ENCODE data around the gene TMEM244. TPM values are rescaled to one million over a fixed set of nuclear protein-coding genes. Genes with fewer than 3 reads are reported as not detected.

The TMEM244 gene, protein sequence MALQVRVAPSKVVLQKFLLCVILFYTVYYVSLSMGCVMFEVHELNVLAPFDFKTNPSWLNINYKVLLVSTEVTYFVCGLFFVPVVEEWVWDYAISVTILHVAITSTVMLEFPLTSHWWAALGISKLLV
- total RNA-seq: 0.52 TPM

DNA sequence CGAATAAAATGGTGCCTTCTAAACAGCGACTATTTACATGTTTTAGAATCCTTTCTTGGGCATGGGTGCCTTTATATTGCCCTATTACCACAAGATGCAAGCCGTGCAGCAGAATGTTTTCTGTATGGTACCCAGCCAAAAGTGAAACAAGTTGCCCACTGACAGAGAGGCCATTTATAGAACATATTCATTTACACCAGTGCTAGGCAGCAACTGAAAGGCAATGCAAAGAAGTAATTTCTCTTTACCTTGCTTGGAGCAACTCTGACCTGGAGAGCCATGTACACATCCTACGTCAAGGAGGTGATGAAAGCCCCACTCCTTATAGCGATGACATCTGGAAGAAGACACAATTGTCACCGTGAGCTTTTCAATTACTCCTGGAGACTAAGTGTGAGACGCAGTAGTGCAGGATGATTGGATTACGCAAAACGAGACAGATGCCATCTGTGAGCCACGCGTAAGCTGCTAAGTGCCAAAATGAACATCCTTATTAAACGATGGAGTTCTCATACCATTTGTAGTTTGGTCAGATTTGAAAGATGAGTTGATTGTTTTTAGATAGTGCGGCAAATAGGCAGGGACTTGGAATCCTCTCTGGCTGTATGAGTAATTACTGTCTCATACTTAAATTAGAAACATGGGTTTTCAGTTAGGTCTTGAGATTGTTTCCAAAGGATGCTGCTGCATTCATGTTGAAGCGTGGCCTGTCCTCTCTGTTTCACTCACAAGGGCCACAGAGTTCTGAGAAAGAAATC, at the start of gene TMEM244:
Gene TMEM244, minus strand, starts transcription at position 408 of the 758 bp plus-strand sequence. Its CDS starts 127 bp downstream, at position 281.
- Histone ChIP-seq H3K4me3 (ENCODE audit: low read length) (no peak within 1 kb of the TSS), H3K9me3 (ENCODE audit: low read depth, low read length) (no peaks in the 10 kb centered on the region), H3K4me1 (ENCODE audit: insufficient read depth, low read length) (no peaks in the 10 kb centered on the region), H3K27me3 (ENCODE audit: insufficient read depth, low read length) (no peaks in the 10 kb centered on the region)

DNA sequence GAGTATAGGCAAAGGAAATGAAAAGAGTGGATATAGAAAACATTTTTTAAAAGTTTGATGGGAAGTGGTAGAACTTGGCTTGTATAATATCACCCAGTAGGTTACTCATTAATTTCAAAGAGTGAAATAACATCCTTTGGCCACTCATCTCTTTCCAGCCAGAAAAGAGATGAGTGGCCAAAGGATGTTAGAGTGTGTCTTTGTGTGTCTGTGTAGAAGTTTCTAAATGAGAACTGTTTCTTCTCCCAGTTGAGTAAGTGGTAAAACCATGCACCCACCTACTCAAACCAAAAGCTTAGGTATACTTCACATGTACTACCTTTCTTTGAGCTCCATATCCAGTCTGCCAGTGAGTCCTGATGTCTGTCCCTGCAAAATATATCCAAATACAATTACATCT, 47.7 kb upstream of the TMEM244 start:
- no peaks in the 10 kb centered on the region for H3K27me3 ChIP-seq (ENCODE audit: insufficient read depth, low read length)
- H3K4me3 ChIP-seq (ENCODE audit: low read length): no peak overlapping the region
- H3K9me3 ChIP-seq (ENCODE audit: low read depth, low read length): no peaks in the 10 kb centered on the region
- H3K4me1 ChIP-seq (ENCODE audit: insufficient read depth, low read length): peaks cover 8% of the 10 kb centered on the region

DNA sequence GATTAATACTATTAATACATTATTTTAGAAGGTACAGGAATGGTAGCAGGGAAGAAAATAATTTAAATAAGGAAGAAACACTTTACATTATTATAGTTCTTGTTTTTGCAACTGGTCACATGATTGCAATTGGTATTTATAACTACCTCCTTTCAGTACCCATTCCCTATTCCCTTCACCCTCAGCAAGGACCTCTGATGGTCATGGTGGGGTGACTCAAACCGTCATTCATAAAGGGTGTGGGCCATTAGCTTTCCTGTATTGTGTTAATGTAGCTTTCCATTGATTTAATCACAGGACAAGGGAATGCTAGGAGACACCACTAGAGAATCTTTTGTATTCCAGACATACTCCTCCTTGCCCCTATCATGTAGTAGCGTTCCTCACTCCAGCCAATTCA, 47.2 kb upstream of the TMEM244 start:
- Histone ChIP-seq H3K4me1 (ENCODE audit: insufficient read depth, low read length) (peaks cover 8% of the 10 kb centered on the region), H3K4me3 (ENCODE audit: low read length) (no peak overlapping the region), H3K9me3 (ENCODE audit: low read depth, low read length) (no peaks in the 10 kb centered on the region), H3K27me3 (ENCODE audit: insufficient read depth, low read length) (no peaks in the 10 kb centered on the region)

DNA sequence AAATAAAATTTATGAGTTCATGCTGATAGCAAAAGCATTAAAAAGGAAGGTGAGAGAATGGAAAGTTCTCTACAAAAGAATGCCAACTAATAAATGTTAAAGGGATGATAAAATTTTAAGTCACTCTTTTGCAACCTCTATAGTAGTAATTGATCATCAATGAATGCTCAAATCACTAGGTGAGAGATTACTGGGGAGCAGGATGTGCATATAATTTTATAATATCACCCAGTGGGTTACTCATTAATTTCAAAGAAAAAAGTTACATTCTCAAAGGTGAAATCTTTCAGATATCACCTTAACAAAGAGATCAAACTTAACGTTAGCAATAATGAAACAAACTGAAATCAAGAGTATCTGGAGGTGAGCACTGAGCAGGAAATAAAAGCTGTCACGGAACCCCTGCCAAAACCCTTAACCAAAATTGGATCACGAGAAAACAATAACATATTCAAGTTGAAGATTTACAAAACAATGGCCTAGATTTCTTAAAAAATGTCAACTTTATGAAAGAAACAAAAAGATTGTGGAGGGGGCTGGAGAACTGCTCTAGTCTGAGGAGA, 45.5 kb upstream of the TMEM244 start:
- Histone ChIP-seq H3K9me3 (ENCODE audit: low read depth, low read length) (no peaks in the 10 kb centered on the region), H3K27me3 (ENCODE audit: insufficient read depth, low read length) (no peaks in the 10 kb centered on the region), H3K4me1 (ENCODE audit: insufficient read depth, low read length) (peaks cover 6% of the 10 kb centered on the region), H3K4me3 (ENCODE audit: low read length) (no peak overlapping the region)

DNA sequence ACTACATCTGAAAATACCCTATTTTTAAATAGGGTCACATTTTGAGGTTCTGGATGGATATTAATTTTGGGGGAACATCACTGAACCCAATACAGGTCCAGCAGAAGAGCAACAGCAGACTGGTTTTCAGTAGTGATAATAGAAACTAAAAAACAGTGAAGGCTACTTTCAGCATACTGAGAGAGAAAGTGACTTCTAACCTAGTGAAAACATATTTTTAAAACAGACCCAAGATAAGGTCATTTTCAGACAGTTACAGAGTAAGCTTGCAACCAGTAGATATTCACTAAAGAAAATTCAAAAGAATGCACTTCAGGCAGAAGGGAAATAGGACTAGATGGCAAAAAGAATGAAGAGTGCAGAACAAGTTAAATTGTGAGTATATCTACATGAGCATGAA, 42.0 kb upstream of the TMEM244 start:
- no peak overlapping the region for H3K4me3 ChIP-seq (ENCODE audit: low read length)
- no peaks in the 10 kb centered on the region for H3K27me3 ChIP-seq (ENCODE audit: insufficient read depth, low read length)
- H3K9me3 ChIP-seq (ENCODE audit: low read depth, low read length): no peaks in the 10 kb centered on the region
- no peaks in the 10 kb centered on the region for H3K4me1 ChIP-seq (ENCODE audit: insufficient read depth, low read length)

DNA sequence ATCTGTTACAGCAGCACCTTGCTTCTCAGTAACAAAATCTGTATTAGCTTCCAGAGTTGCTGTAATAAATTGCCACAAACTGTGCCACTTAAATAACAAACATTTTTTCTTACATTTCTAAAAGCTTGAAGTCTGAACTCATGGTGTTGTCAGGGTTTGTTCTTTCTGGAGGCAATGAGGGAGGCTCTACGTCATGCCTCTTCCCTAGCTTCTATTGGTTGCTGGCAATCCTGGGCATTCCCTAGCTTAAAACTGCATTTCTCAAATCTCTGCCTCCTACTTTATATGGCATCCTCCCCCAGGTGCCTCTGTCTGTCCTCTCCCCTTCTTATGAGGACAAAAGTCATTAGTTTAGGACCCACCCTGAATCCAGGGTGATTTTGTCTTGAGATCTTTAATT, 41.6 kb upstream of the TMEM244 start:
- Histone ChIP-seq H3K4me3 (ENCODE audit: low read length) (no peak overlapping the region), H3K4me1 (ENCODE audit: insufficient read depth, low read length) (no peaks in the 10 kb centered on the region), H3K9me3 (ENCODE audit: low read depth, low read length) (no peaks in the 10 kb centered on the region), H3K27me3 (ENCODE audit: insufficient read depth, low read length) (no peaks in the 10 kb centered on the region)

DNA sequence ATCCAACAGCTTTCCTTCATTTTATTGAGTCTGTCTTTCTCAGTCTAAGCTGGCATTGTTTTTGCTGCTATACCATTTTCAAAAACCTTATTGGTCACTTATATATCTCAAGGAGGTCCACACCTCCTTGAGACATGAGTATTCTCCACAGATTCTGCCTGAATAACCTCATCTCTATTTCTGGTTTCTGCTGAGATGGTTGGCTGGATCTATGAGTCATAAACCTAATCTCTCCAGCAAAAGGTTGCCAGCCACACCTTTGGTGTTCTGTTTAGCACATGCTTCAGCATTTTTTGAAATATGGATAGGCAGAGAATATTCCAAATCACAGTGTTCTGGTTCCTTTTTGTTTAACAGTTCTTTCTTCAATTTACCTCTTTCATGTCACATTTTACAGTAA, 40.8 kb upstream of the TMEM244 start:
- Histone ChIP-seq H3K4me3 (ENCODE audit: low read length) (no peak overlapping the region), H3K4me1 (ENCODE audit: insufficient read depth, low read length) (no peaks in the 10 kb centered on the region), H3K9me3 (ENCODE audit: low read depth, low read length) (no peaks in the 10 kb centered on the region), H3K27me3 (ENCODE audit: insufficient read depth, low read length) (no peaks in the 10 kb centered on the region)

DNA sequence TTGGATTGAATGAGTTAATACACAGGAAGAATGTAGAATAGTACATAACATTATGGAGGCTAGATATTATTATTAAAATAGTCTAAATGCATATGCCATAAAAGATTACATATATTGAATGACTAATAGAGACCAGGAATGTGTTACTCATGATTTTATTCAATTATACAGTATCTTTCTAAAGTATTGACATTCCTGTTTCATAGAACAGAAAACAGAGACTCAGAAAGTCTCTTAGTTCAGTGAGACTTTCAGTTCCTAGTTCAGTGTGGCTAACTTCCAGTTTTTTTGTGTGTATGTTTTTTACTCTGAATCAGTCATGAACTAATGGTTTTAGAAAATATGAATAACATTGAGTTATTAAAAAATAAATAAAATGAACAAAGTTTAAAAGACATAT, 34.6 kb upstream of the TMEM244 start:
- no peaks in the 10 kb centered on the region for H3K27me3 ChIP-seq (ENCODE audit: insufficient read depth, low read length)
- H3K4me1 ChIP-seq (ENCODE audit: insufficient read depth, low read length): peaks cover 15% of the 10 kb centered on the region
- H3K4me3 ChIP-seq (ENCODE audit: low read length): no peak overlapping the region
- no peaks in the 10 kb centered on the region for H3K9me3 ChIP-seq (ENCODE audit: low read depth, low read length)

DNA sequence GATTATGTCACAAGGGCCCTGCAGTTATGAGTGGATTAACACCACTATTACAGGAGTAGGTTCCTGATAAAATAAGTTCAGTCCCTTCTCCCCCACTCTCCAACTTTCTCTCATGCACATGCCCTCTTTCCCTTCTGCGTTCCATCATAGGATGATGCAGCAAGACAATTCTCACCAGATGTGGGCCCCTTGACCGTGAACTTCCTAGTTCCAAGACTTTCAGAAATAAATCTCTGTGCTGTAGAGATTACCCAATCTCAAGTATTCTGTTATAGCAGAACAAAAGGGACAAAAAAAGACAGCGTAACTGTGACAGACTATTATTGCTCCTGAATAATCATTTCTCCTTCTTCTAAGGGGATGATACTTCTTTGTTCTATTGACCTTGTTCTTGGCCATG, 33.8 kb upstream of the TMEM244 start:
- Histone ChIP-seq H3K4me1 (ENCODE audit: insufficient read depth, low read length) (peaks cover 19% of the 10 kb centered on the region), H3K27me3 (ENCODE audit: insufficient read depth, low read length) (no peaks in the 10 kb centered on the region), H3K4me3 (ENCODE audit: low read length) (no peak overlapping the region), H3K9me3 (ENCODE audit: low read depth, low read length) (no peaks in the 10 kb centered on the region)

DNA sequence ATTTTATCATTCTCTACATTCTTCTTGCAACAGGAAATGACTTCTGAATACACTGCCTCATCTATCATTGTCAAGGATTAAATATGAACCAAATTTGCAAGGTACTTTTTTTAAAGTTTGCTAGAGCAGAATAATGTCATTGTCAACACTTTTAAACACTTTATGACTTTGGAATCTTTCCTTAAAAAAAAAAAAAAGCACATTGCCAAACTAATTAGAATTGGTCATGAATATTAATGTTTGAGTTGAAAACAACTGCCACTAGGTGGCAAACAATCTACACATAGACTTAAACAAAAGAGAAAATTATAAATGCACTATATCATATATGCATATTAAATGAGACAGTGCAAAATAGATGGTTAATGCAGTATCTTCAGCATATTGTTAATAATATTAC, 32.5 kb upstream of the TMEM244 start:
- no peak overlapping the region for H3K4me3 ChIP-seq (ENCODE audit: low read length)
- no peaks in the 10 kb centered on the region for H3K27me3 ChIP-seq (ENCODE audit: insufficient read depth, low read length)
- no peaks in the 10 kb centered on the region for H3K9me3 ChIP-seq (ENCODE audit: low read depth, low read length)
- peaks cover 19% of the 10 kb centered on the region for H3K4me1 ChIP-seq (ENCODE audit: insufficient read depth, low read length)

DNA sequence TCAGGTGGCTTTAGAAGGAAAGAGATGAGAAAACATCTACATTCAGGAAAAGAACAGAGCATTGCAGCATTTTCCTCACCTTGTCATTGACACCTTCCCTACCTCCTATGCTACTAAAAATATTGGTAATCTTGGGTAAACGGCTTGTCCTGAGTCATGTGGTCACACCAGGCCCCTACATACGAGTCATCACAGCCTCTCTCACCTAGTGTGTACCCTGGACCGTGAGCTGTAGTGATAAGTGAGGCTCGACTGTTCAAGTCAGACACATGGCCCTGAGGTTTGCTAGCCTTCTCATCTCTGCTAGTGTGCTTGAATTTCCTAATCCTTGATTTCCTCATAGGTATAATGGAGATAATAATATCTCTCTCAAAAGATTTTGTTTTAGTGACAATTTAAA, 29.6 kb upstream of the TMEM244 start:
- H3K27me3 ChIP-seq (ENCODE audit: insufficient read depth, low read length): no peaks in the 10 kb centered on the region
- no peak overlapping the region for H3K4me3 ChIP-seq (ENCODE audit: low read length)
- no peaks in the 10 kb centered on the region for H3K9me3 ChIP-seq (ENCODE audit: low read depth, low read length)
- H3K4me1 ChIP-seq (ENCODE audit: insufficient read depth, low read length): peaks cover 19% of the 10 kb centered on the region

DNA sequence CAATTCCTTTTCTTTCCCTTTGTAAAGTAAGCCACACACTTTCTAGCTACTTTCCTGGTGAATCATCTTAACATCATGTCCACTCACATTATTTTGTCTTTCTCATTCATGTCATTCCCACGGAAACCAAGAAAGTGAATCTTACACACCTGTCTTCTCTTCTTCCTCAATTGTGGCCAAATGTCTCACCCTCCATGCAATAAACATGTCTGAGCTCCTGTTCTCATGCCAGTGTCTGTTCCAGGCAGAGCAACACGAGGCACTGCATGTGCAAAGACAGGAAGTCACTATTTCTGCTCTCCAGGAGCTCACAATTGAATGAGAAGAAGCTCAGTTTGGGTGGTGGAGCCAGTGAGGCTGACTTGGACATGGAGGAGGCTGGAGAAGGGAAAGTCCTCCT, 29.0 kb upstream of the TMEM244 start:
- Histone ChIP-seq H3K4me1 (ENCODE audit: insufficient read depth, low read length) (peaks cover 15% of the 10 kb centered on the region), H3K4me3 (ENCODE audit: low read length) (no peak overlapping the region), H3K27me3 (ENCODE audit: insufficient read depth, low read length) (no peaks in the 10 kb centered on the region), H3K9me3 (ENCODE audit: low read depth, low read length) (no peaks in the 10 kb centered on the region)

DNA sequence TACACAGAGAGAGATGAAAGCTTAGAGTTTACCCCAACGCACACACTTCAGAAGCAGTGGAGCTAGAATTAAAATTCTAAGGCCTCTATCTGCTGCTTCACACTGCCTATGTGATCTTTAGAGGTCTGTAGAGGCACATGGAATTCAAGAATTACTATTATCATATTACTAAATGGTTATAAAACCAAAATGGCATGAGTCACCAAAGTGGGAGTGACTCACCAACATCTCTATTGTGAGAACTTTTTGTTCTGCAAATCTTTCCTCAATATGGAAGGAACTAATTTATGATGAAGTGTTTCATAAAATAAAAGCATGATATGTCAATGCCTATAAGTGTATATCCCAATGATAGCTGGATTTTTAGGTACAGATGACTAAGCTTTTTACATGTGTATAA, 28.5 kb upstream of the TMEM244 start:
- Histone ChIP-seq H3K27me3 (ENCODE audit: insufficient read depth, low read length) (no peaks in the 10 kb centered on the region), H3K9me3 (ENCODE audit: low read depth, low read length) (no peaks in the 10 kb centered on the region), H3K4me1 (ENCODE audit: insufficient read depth, low read length) (peaks cover 9% of the 10 kb centered on the region), H3K4me3 (ENCODE audit: low read length) (no peak overlapping the region)

DNA sequence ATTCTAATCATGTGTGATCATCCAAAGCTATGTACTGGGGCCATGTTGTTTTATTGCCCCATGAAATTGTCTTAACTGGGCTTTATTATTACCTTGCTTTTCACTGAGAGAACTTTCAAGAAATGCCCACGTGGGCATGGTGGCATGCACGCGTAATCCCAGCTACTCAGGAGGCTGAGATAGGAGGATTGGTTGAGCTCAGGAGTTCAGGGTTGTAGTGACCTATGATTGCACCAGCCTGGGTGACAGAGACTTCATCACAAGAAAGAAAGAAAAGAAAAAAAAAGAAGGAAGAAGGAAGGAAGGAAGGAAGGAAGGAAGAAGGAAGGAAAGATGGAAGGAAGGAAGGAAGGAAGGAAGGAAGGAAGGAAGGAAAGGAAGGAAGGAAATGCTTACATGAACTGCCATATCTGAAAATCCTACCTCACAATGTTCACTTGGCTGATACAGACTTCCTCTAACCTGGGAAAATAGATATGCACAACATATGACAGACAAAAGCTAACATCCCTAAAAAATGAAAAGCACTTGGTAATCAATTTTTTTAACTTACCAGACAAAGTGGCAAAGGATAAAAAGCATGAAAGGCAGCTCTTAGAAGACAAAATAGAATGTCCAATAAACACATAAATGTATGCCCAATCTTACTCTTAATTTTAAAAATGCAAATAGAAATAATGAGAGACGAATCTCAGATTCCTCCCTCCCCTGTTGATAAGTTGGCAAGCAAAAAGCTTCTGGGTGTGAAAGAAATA, 25.5 kb upstream of the TMEM244 start:
- Histone ChIP-seq H3K9me3 (ENCODE audit: low read depth, low read length) (no peaks in the 10 kb centered on the region), H3K4me3 (ENCODE audit: low read length) (no peak overlapping the region), H3K4me1 (ENCODE audit: insufficient read depth, low read length) (peaks cover 8% of the 10 kb centered on the region), H3K27me3 (ENCODE audit: insufficient read depth, low read length) (no peaks in the 10 kb centered on the region)

DNA sequence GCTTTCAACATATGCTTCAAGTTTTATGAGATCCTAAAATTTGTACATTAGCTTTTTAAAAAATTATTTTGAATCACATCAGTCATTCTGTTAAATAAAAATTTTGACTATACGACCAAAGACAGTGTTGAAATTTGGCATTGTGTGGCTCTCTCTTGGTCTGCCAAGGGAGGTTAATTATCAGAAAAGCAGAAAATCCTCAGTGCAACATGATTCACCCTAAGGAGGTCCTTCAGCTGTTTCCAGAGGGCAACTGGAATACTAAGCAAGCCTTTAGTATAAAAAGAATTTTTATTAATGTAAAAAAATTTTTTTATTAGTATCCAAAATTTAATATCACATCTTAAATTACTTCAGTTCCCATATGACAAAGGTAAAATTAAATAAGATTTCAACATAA, 23.1 kb upstream of the TMEM244 start:
- Histone ChIP-seq H3K4me3 (ENCODE audit: low read length) (no peak overlapping the region), H3K27me3 (ENCODE audit: insufficient read depth, low read length) (no peaks in the 10 kb centered on the region), H3K9me3 (ENCODE audit: low read depth, low read length) (no peaks in the 10 kb centered on the region), H3K4me1 (ENCODE audit: insufficient read depth, low read length) (peaks cover 4% of the 10 kb centered on the region)

All from mononuclear cell (primary cell).